GM18861 (cell line): ENCODE measurements around the gene SEMA3G.

Source experiments
- ATAC-seq: cut with Tn5 transposase; IDR thresholded peaks from one replicate; pipeline ENCODE4 v1.9.1; 2021; ENCODE audit not compliant: unreplicated experiment

Gene SEMA3G

GRCh38 chr3:52397676-52398399, 47.1 kb downstream of the SEMA3G start:
- no peak for ATAC-seq

- ATAC-seq: no peak
These were observed 47.9 kb downstream of the SEMA3G start for GRCh38 chr3:52396907-52397591.

GRCh38 chr3:52396011-52396906, 48.6 kb downstream of the SEMA3G start:
- ATAC-seq: no peak

- ATAC-seq: no peak
These were observed 49.4 kb downstream of the SEMA3G start for GRCh38 chr3:52395503-52395865.

GRCh38 chr3:52394751-52395502, 50.0 kb downstream of the SEMA3G start:
- no peak for ATAC-seq

- ATAC-seq: no peak
These were observed 50.8 kb downstream of the SEMA3G start for GRCh38 chr3:52393959-52394670.

GRCh38 chr3:52393131-52393807, 51.6 kb downstream of the SEMA3G start:
- no peak for ATAC-seq

- ATAC-seq: no peak
These were observed 52.5 kb downstream of the SEMA3G start for GRCh38 chr3:52392216-52392930.

- ATAC-seq: no peak
These were observed 53.8 kb downstream of the SEMA3G start for GRCh38 chr3:52391096-52391495.

- no peak for ATAC-seq
These were observed 56.0 kb downstream of the SEMA3G start for GRCh38 chr3:52388933-52389332.

GRCh38 chr3:52388348-52388821, 56.5 kb downstream of the SEMA3G start:
- no peak for ATAC-seq

- no peak for ATAC-seq
These were observed 57.4 kb downstream of the SEMA3G start for GRCh38 chr3:52387481-52387880.

- ATAC-seq: peak; percentile 62
These were observed 59.7 kb downstream of the SEMA3G start for GRCh38 chr3:52385157-52385556.

GRCh38 chr3:52384019-52384761, 60.7 kb downstream of the SEMA3G start:
- ATAC-seq: no peak

- ATAC-seq: no peak
These were observed 61.5 kb downstream of the SEMA3G start for GRCh38 chr3:52383446-52383845.
